Fibroblast of villous mesenchyme (primary cell): Measurements from ENCODE around the gene SET. TPM values are rescaled to one million over a fixed set of nuclear protein-coding genes. Genes with fewer than 3 reads are reported as not detected.

Experiments used
- DNase-seq: peaks from one replicate; pipeline ENCODE4 v3.0.0-alpha.2; 2010; ENCODE audit warnings: low read depth
- H3K4me3 ChIP-seq: 2 replicates; pipeline ENCODE4 v1.5.1; 2011; ENCODE audit warnings: low read depth, mild to moderate bottlenecking, low read length
- CTCF ChIP-seq: IDR thresholded peaks from 2 replicates; pipeline ENCODE4 v1.5.1; 2012; ENCODE audit warnings: low read depth, mild to moderate bottlenecking, low read length; ENCODE audit not compliant: insufficient read depth
- total RNA-seq: library from RNA; depleted of rRNA; stranded (reverse); fragments of >200 nt; gene quantifications from 2 replicates; pipeline ENCODE4 v1.2.3, GENCODE V29; 2012

The SET gene
- total RNA-seq, 1 donor, result 491 TPM

- no peak for TF ChIP-seq CTCF
- no peak overlapping the region for H3K4me3 ChIP-seq
- DNase-seq, result no peak
Observed at GRCh38 chr9:128727640-128728248, 38.7 kb downstream of the SET start.

GRCh38 chr9:128728298-128728697, 39.3 kb downstream of the SET start:
- TF ChIP-seq CTCF, result no peak
- H3K4me3 ChIP-seq, result no peak overlapping the region
- DNase-seq, result no peak

- H3K4me3 ChIP-seq, result no peak overlapping the region
- TF ChIP-seq CTCF, result no peak
- no peak for DNase-seq
Observed at GRCh38 chr9:128729302-128729701, 40.3 kb downstream of the SET start.

- no peak for DNase-seq
- H3K4me3 ChIP-seq, result no peak overlapping the region
- no peak for TF ChIP-seq CTCF
Observed at GRCh38 chr9:128729766-128730517, 40.9 kb downstream of the SET start.

GRCh38 chr9:128731093-128731492, 42.1 kb downstream of the SET start:
- TF ChIP-seq CTCF, result no peak
- no peak overlapping the region for H3K4me3 ChIP-seq
- DNase-seq, result no peak

GRCh38 chr9:128731691-128732090, 42.7 kb downstream of the SET start:
- TF ChIP-seq CTCF, result no peak
- no peak for DNase-seq
- no peak overlapping the region for H3K4me3 ChIP-seq
